ENCODE measurements around the gene GPC6. TPM values are rescaled to one million over a fixed set of nuclear protein-coding genes. Genes with fewer than 3 reads are reported as not detected.

Gene GPC6
- total and polyA plus RNA-seq, 2 donors (not counting 3 experiments of a cell fraction or from before 2014, with no cell fraction given) = 0.01 TPM; not detected in 1

GRCh38 chr13:93296584-93296983 is 70.0 kb downstream of the GPC6 start:
- no peak for FAIRE-seq
- H3K4me3 ChIP-seq (replicated peaks in 1 of 3; ENCODE audit: insufficient read depth in 1 of 3, low read depth in 1 of 3, low read length in 3 of 3) = no peak overlapping the region
- no peaks in the 10 kb centered on the region for H4K20me1 ChIP-seq (replicated peaks; ENCODE audit: control insufficient read depth, extremely low read depth, insufficient read depth, low read length)
- no peaks in the 10 kb centered on the region for H3K79me2 ChIP-seq (ENCODE audit: control insufficient read depth, insufficient read depth, low read length)
- H3K9me3 ChIP-seq (replicated peaks; ENCODE audit: control insufficient read depth, insufficient read depth, low read length) = no peaks in the 10 kb centered on the region
- H3K4me1 ChIP-seq (ENCODE audit: control insufficient read depth, extremely low read depth, insufficient read depth, low read length) = no peaks in the 10 kb centered on the region
- H3K27ac ChIP-seq (ENCODE audit: insufficient read depth, low read depth, low read length) = no peak overlapping the region
- no peak overlapping the region for H2AFZ ChIP-seq (ENCODE audit: low read depth, low read length)
- no TSS peak for BruUV-seq (replicated peaks)
- TF ChIP-seq GATA2 (IDR thresholded peaks at IDR 0.05; ENCODE audit: insufficient read depth, insufficient read length, low read depth, low read length) (no peak), JUN (IDR thresholded peaks at IDR 0.05; ENCODE audit: borderline replicate concordance, insufficient read depth, insufficient read length, low read depth) (no peak), POLR2AphosphoS5 (IDR thresholded peaks at IDR 0.05; ENCODE audit: insufficient read depth, low read depth, low read length) (no peak), CTCF (IDR thresholded peaks at IDR 0.05; ENCODE audit: extremely low read depth in 1 of 2, insufficient read depth in 1 of 2, low read depth in 1 of 2, low read length in 2 of 2) (no peak), MYC (IDR thresholded peaks at IDR 0.05; ENCODE audit: low read depth, low read length) (no peak)
- intact Hi-C loops (cut with micrococcal nuclease) (no loop called here), dilution Hi-C loops (cut with MboI; ENCODE audit: extremely low pct_ligation_motif_present, low sequenced_read_pairs) (no loop called here)
- no peaks in the 10 kb centered on the region for H3K9me1 ChIP-seq (replicated peaks; ENCODE audit: control insufficient read depth, extremely low read depth, insufficient read depth, low read length)
- no peak overlapping the region for H3K9ac ChIP-seq (replicated peaks; ENCODE audit: extremely low read depth, insufficient read depth, low read length)
- H3K27me3 ChIP-seq (ENCODE audit: control insufficient read depth in 2 of 2, insufficient read depth in 2 of 2, low read length in 2 of 2) = no peaks in the 10 kb centered on the region
- POLR2A ChIA-PET = no interaction called here
- H3K36me3 ChIP-seq (ENCODE audit: control insufficient read depth in 2 of 2, extremely low read depth in 1 of 2, insufficient read depth in 2 of 2, low read length in 2 of 2) = no peaks in the 10 kb centered on the region
- CTCF ChIA-PET = no interaction called here
- no peak overlapping the region for H3K4me2 ChIP-seq (ENCODE audit: insufficient read depth, low read length)
- DNase-seq (ENCODE audit: low read depth, low spot score) = no peak

- no peaks in the 10 kb centered on the region for H4K20me1 ChIP-seq (replicated peaks; ENCODE audit: control insufficient read depth, extremely low read depth, insufficient read depth, low read length)
- FAIRE-seq = no peak
- no peak overlapping the region for H3K4me3 ChIP-seq (replicated peaks in 1 of 3; ENCODE audit: insufficient read depth in 1 of 3, low read depth in 1 of 3, low read length in 3 of 3)
- no peak overlapping the region for H2AFZ ChIP-seq (ENCODE audit: low read depth, low read length)
- intact Hi-C loops (cut with micrococcal nuclease) = no loop called here
- no peaks in the 10 kb centered on the region for H3K4me1 ChIP-seq (ENCODE audit: control insufficient read depth, extremely low read depth, insufficient read depth, low read length)
- no TSS peak for BruUV-seq (replicated peaks)
- dilution Hi-C loops (cut with MboI; ENCODE audit: extremely low pct_ligation_motif_present, low sequenced_read_pairs) = no loop called here
- H3K4me2 ChIP-seq (ENCODE audit: insufficient read depth, low read length) = no peak overlapping the region
- no peaks in the 10 kb centered on the region for H3K9me3 ChIP-seq (replicated peaks; ENCODE audit: control insufficient read depth, insufficient read depth, low read length)
- POLR2A ChIA-PET = no interaction called here
- no peaks in the 10 kb centered on the region for H3K27me3 ChIP-seq (ENCODE audit: control insufficient read depth in 2 of 2, insufficient read depth in 2 of 2, low read length in 2 of 2)
- no peak overlapping the region for H3K27ac ChIP-seq (ENCODE audit: insufficient read depth, low read depth, low read length)
- H3K36me3 ChIP-seq (ENCODE audit: control insufficient read depth in 2 of 2, extremely low read depth in 1 of 2, insufficient read depth in 2 of 2, low read length in 2 of 2) = no peaks in the 10 kb centered on the region
- no peaks in the 10 kb centered on the region for H3K79me2 ChIP-seq (ENCODE audit: control insufficient read depth, insufficient read depth, low read length)
- no peaks in the 10 kb centered on the region for H3K9me1 ChIP-seq (replicated peaks; ENCODE audit: control insufficient read depth, extremely low read depth, insufficient read depth, low read length)
- DNase-seq (ENCODE audit: low read depth, low spot score) = no peak
- no peak for TF ChIP-seq POLR2A (IDR thresholded peaks at IDR 0.05; ENCODE audit: low read depth, low read length)
- no peak for TF ChIP-seq CTCF (IDR thresholded peaks at IDR 0.05; ENCODE audit: extremely low read depth in 1 of 2, insufficient read depth in 1 of 2, low read depth in 1 of 2, low read length in 2 of 2)
- no peak for TF ChIP-seq FOS (IDR thresholded peaks at IDR 0.05; ENCODE audit: borderline replicate concordance, insufficient read depth, low read length)
- no peak for TF ChIP-seq JUN (IDR thresholded peaks at IDR 0.05; ENCODE audit: borderline replicate concordance, insufficient read depth, insufficient read length, low read depth)
- no peak for TF ChIP-seq GATA2 (IDR thresholded peaks at IDR 0.05; ENCODE audit: insufficient read depth, insufficient read length, low read depth, low read length)
- TF ChIP-seq MYC (IDR thresholded peaks at IDR 0.05; ENCODE audit: low read depth, low read length) = no peak
- TF ChIP-seq EZH2 (IDR thresholded peaks at IDR 0.05; ENCODE audit: borderline replicate concordance, low read depth, low read length, severe bottlenecking) = no peak
- no peak for TF ChIP-seq POLR2AphosphoS5 (IDR thresholded peaks at IDR 0.05; ENCODE audit: insufficient read depth, low read depth, low read length)
- TF ChIP-seq, protein P1, sequence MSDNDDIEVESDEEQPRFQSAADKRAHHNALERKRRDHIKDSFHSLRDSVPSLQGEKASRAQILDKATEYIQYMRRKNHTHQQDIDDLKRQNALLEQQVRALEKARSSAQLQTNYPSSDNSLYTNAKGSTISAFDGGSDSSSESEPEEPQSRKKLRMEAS (IDR thresholded peaks at IDR 0.05; ENCODE audit: insufficient read depth, insufficient read length) = no peak
- no peak overlapping the region for H3K9ac ChIP-seq (replicated peaks; ENCODE audit: extremely low read depth, insufficient read depth, low read length)
- CTCF ChIA-PET = no interaction called here
These were observed 72.1 kb downstream of the GPC6 start for GRCh38 chr13:93298713-93299112.

Measured in endothelial cell of umbilical vein (primary cell).